Glomerular visceral epithelial cell (primary cell): ENCODE data around the gene UXT.
"Not testable (repeated sequence)": the region's sequence is repeated elsewhere in the genome, so short reads cannot be mapped to it uniquely, and the experiment has no call there.

Experiments
- DNase-seq: peaks from one replicate; pipeline ENCODE4 v3.0.0-alpha.2; 2016; ENCODE audit errors: extremely low spot score

The UXT gene, protein sequence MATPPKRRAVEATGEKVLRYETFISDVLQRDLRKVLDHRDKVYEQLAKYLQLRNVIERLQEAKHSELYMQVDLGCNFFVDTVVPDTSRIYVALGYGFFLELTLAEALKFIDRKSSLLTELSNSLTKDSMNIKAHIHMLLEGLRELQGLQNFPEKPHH

DNA sequence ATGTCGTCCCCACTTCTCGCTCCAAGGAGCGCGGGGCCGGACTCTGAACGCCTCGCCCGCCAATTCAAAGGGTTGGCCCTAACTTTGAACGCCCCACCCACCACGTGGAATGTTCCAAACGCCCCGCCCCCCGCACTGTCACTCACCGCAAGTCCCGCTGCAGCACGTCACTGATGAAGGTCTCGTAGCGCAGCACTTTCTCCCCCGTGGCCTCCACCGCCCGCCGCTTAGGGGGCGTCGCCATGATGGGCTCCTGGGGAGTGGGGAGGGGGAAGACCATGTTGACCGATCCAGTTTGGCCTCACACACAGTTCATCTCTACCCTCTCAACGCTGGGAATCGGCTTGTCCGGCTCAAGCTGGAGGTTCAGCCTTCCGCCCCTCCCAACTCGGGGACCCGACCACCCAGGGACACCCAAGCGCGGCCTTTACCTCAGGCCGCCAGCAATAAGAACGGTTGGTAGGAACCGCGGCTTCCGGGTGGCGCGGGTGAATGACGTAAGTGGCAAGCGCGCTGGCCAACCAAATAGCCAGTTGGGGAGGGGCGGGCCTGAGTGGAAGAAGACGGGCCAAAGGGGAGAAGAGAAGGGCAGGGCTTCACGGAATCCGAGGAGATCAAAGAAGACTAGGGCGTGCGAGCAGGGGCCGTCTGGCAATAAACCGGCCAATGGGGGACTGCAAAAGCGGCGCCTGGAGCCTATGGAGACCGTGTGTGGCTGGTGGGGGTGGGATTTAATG is at the start of gene UXT:
Gene UXT, minus strand, starts transcription at position 497 of the 737 bp plus-strand sequence. Its CDS starts 253 bp downstream, at position 244.
- DNase-seq: peak; percentile 95

DNA sequence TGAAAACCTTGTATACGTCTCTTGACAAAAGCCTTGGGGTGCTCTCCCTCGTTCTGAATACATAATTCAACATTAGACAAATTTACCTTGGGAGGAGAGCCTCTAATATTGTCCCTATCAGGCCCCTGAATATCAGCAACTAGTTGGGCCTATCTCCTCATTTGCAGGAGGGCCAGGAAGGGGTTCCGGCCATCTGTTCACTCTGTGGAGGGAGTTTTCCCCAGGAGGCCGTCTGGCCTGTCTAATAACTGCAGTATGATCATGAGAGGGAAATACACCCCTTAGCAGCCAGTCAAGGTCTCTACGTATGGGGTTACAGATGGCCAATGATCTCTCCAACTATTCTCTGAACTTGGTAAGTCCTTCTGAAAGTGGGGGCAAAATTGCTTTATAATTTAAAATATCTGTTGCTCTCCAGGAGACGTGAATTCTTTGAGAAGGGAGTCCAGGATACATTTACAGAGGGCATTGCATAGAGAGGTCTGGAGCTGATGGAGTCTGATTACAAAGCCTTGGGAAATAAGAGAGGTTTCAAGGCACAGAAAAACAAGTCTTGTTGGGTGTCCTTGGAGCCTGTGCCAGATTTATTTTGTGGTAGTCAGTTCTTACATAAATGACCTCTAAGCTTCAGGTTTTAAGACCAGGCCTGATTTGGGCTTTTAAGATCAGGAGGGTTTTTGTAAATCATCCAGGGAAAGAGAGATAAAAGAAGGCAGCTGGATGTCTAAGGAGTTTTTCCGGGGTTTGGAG is 48.2 kb upstream of the UXT start:
- no peak for DNase-seq

DNA sequence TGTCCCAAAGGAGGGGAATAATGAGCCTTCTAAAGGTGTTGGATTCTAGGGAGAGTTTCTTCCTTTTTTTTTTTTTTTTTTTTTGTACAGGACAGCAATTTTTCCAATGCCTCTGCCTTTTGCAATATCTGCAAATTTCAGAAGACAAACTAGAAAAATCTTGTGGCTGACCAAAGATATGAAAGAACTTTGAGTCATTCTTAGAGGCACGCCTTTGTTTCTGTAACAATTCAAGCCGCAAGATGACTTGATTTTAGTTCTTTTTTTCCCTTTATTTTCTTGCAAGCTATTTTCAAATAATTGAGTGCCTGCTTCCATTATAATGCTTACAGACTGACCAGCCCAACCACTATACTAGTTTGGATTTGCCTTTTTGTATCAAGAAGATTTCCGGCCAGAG is 47.6 kb upstream of the UXT start:
- no peak for DNase-seq

DNA sequence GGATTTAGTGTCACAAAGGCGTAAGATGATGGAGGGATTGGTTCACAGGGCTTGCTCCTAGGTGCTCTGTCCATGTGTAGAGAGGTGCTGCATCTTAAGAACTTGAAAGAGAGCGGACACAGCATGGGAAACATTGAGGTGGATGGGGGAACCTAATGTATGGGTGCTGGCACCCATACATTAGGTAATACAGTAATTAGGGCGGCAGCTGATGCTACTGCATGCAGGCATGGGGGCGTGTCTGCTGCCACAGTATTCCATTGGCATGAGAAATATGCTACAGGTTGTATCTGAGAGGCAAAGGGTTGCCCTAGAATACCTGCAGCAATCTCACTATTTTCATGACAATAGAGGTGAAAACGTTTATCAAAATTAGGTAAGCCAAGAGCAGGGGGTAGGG is 45.8 kb upstream of the UXT start:
- no peak for DNase-seq

DNA sequence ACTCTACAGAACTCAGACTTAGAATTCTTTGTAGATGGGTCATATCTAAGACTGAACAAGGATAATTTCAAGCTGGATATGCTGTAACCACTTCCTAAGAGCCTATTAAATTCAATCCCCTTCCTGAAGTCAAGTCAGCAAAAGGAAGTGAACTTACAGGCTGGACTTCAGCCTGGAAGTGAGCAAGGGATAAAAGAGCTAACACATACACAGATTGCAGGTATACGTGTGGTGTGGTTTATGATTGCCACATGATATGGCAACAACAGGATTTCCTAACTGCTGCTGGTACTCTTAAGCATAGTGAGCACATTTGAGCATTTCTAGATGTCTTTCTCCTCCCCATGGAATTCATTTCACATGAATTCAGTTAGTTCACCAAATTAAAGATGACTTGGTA is 38.2 kb upstream of the UXT start:
- DNase-seq: no peak

DNA sequence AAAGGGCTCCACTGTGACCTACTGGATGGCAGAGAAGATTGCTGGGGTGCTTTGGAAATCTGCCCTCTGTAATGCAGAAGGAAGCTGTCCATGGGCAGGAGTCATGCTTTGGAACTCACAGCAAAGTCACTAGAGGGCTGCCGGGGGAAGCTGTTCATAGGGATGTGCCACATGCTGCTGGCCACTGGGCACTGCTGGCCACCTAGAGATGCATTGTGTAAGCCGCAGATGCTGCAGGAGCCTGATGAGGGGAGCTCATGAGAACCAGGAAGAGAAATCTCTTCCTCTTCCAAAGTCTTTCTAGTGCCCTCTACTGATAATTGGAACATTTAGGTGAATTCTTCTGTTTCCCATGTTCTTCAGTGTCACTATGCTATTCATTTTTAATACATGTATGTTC is 31.2 kb upstream of the UXT start:
- DNase-seq: no peak

DNA sequence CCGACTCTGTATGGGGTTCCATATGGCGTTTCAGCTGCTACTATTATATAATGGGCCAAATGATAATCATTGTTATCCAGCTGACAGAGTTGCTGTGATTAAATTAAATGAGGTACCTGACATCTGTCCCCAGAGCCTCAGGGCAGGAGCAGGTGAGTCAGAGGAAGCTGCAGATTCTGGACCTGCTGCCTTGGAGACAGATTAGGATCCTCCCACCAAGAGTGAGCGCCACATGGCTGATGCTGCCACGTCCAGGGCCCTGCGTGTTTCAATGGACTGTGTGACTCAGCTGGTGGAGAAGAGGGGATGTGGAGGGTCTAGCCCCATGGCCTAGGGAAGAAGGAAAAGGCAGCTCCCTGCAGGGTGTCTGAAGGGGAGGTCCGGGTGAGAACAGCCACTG is 28.3 kb upstream of the UXT start:
- no peak for DNase-seq

DNA sequence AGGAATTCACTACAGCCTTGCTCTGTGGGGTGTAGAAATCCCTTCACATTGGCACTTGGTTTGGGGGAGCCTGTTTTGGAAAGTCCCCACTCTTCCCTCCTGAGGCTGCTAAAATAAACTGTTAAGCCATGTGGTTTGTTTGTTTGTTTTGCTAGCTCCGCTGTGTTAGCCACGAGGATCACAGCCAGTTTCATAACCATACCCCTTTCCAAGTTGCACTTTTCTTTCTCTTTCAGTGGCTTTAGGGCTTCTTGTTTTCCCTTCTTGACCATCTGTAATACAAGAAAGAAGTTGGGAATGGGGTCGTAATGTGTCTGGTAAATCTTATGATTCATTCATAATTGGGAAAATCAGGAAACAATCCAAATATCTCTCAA is 24.8 kb upstream of the UXT start:
- no peak for DNase-seq

DNA sequence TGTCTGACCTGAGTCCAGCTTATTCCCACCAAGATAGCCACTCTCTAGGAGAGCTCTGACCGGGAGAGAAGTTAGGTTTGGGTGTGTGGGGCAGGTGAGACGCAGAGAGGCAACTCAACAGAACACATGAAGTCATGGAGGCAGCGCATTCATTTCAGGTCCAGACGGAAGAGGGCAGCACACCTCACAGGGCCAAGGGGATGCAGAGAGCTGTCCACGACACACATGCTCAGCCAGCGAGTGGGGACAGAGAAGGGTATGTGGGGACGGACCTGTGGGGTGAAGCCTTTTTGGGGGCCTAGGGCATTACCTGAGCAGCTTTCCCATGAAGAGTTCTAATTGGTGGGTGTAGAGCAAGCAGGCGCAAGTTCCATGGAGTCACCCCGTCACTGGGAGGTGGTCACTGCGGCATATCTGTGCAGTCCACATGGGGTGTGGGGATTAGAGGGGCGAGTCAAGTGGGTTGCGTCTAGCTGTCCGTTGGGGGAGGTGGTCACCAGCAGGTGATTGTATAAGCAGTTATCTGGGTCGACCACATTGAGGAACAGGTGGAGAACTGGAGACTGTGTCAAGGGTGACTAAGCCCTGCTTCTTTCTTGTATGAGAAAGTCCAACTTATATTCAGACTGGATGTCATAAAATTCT is 24.3 kb upstream of the UXT start:
- DNase-seq: no peak

DNA sequence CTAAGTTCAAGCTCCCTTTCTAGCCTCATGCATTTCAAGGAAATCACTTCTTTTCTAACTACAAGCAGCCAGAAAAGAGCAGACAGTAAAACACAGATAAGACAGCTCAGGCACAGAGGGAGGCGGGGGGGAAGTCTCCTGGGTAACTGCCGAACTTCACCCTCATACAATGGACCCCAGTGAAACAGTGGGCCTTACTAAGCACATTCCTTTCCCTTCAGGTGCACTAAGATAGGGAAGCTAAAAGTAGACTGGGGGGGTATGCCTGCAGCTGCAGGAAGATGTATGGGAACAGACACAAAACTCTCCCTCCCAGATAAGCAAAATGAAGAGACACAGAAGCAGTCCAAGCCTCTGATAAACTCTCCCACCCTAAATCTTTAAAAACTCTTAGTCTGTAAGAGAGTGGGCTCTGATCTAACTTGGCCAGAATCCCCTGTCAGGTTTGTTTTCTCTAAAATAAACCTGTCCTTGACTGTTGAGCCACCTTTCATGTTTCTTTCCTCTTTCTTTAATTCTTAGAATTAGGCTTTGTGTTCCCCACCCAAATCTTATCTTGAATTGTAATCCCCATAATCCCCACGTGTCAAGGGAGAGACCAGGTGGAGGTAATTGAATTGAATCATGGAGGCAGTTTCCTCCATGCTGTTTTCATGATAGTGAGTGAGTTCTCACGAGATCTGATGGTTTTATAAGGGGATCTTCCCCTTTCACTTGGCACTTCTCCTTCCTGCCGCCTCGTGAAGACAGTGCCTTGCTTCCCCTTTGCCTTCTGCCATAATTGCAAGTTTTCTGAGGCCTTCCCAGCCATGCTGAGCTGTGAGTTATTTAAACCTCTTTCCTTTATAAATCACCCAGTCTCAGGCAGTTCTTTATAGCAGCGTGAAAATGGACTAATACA is 17.2 kb upstream of the UXT start:
- not testable (repeated sequence) for DNase-seq

DNA sequence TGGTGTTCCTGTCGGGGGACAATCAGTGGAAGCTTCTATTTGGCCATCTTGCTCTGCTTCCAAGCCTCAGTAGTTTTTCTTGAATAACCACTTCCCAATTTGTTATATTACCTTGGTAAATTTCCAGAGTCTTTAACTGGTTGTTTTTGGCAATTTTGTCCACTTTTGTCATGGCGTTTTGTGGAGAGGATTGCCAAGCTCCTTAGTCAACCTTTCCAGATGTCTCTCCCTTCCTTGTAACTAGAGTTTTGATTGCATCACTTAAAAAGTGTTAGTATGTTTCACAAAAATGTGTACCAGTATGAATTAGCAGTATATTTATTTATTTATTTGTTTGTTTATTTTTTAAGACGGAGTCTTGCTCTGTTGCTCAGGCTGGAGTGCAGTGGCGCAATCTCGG is 15.8 kb upstream of the UXT start:
- DNase-seq: no peak

DNA sequence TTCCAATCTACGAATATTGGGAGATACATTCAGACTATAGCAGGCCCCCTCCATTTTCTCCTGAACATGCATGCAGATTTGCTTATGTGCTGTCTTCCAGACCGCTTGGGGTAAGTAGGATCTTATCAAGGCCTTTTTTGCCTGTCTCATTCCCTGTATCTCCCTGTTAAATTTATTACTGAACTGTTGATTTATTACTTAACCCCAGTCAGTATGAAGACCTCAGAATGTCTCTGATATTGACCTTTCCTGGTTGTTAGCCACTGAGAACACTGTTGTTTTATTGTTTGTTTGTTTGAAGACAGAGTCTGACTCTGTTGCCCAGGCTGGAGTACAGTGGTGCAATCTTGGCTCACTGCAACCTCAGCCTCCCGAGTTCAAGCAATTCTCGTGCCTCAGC is 6.8 kb upstream of the UXT start:
- not testable (repeated sequence) for DNase-seq

DNA sequence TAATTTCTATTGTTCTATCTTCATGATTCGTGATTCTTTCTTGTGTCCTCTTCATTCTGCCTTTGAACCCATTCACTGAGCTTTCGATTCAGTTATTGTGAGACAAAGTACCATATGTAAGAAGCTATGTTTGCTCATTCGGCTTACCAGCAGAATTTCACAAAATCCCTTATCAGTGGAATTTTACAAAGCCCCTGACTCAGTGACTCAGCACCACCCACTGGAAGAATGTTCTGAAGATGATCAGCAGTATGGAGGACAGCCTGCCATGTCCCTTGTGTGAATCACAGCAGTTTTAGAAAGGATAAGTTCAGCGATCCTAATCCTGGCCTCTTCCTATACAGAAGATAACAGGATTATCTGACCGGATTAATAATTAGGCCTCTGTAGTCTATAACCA is 5.8 kb upstream of the UXT start:
- DNase-seq: no peak

DNA sequence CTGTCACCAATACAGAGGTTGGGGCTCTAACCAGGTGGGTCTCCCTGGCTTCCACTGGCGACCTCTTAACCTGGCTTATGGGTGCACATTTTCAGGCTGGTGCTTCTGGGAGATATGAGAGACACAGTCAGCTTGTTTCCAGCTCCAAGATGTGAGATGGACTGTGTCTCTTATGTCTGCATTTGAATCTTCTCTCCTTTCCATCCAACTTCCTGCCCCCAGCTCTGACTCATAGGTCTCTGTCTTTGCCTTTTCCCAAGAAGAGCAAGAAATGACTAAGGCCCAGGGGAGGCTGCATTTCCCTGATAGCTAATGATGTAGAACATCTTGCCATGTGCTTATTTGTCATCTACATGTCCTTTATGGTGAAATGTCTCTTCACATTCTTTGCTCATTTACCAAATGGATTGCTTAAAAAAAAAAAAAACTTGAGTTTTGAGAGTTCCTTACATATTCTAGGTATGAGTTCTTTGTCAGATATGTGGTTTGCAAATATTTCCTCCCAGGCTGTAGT is 3.2 kb upstream of the UXT start:
- DNase-seq: peak; percentile 78

DNA sequence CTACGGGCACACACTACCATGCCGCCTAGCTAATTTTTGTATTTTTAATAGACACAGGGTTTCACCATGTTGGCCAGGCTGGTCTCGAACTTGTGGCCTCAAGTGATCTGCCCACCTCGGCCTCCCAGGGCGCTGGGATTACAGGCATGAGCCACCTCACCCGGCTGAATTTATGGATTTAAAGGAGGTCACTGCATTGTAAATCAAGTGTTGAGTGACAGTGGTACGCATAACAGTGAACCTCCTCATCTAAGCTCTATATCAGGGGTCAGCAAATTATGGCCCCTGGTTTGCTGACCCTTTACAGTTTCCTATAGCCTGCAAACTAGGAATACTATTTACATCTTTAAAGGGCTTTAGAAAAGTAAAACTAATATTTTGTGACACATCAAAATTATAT is 2.6 kb upstream of the UXT start:
- no peak for DNase-seq

DNA sequence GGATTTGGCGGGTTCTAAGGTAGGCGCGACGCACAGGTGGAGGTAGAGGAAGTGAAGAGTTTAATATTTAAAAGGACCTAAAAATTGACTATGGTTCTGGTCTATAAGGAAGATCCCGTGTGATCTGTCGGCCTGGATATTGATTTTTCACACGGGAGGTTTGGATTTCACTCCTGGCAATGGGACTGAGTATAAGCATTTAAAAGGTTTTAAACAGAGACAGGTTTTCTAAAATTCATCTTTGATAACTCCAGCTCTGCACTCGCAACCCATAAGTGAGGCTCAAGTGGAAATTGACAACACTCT is 394 bp upstream of the UXT start:
- no peak for DNase-seq

DNA sequence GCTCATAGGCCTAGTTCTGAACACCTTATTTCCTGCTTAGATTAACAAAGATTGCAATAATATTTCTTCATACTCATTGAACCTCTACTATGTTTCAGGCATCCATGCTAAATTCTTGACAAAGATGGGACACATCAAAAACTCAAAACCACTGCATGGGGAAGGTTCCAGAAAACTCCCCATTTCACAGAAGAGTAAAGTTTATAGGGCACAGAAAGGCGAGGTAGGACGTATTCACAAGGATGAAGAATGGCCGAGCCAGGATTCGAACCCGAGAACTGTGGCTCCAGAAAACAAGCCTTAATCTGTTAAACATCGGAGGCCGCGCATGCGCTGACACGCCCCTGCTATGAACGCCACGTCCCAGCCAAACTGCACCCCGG is 688 bp downstream of the UXT start:
- DNase-seq: no peak

DNA sequence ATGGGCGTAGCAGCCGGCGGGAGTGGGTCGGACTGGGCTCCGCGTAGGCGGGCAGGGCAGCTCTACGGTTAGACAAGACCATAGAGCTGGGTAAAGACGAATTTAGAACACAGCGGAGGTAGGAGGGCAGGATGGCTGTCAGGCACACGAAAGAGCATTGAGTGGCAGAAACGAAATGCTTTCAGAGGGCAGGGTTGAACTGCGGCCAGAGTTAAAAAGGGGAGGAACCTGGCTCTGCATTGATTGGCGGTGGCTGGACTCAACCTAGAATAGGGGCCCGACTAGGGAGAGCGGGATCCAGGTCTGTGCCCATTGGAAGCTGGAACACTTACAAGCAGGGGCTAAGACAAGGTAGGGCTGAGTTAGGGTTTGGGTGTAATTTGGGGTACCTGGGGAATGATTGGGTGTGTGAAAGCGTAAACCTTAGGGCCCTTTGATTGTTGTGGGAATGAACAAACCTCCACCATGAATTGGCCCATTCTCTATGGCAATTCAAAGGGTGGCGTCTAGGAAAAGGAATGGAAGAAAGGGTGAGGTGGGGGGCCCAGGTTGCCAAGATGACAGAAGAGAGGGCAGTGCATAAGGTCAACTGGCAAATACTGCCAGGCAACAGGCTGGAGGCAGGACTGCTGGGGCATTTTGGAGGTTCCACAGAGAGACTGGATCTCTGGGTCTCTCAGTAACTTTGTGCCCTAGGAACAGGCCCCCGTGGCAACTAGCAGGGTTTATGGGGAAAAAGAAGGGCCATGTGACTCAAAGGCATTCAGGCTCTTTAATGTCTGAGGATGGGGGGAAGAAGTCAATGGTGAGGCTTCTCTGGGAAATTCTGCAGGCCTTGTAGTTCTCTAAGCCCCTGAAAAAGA is 7.7 kb downstream of the UXT start:
- no peak for DNase-seq

DNA sequence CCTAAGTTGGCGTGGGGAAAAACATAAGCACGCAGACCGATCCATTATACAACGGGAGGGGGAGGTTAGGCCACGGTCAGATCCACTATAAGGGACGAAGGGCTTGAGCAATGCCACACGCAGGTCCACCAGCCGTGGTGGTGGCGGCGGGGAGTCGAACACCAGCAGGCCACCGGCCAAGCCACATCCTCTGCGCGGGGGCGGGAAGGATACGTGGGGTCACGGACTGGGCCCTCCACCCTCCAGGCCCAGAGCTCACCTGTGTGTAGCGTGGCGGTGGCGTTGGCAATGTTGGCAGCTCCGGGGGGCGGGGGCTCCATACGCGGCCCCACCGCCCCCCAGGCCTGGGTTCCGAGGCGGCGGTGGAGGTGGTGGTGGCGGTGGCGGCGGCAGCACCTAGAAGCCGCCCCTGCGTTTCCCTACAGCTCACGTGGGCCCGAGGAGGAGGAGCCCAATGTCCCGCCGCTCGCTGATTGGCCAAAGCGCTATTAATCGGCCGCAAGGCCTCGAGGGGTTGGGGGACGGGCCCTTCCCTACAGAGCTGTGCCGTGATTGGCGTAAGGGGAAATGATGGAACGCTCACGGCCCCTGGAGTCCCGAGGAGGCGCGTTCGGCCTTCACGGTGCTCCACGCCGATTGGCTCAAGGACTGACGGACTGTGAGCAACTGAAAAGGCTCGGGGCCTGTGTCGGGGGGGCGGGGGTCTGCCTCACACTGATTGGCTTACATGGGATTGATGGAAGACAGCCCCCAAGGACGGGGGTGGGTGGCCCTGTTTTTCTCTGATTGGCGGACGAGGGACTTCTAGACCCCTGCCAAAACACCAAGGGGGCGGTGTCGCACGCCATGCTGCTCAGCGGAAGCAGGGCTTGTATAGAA is 8.6 kb downstream of the UXT start, which contains the start of gene ELK1:
Gene ELK1, minus strand, starts transcription at position 400 of the 879 bp plus-strand sequence. CDS start 9,122 bp downstream, outside the sequence.
- DNase-seq: peak; percentile 97

DNA sequence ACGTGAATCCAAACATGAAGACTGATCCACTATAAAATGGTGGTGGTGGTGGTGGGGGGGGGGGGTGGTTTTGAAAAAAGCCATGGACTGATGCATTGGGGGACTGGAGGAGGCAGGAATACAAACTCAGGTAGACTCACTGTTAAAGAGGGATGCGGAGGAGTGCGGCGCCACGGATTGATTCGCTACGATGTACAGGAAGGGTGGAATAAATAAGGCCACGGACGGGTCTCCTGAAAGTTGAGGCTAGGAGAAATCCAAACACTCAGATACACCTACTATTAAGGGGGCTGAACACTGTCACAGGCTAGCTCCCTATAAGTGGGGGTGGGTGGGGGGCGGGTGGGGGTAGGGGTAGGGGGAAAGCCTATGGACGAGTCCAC is 9.2 kb downstream of the UXT start:
- DNase-seq: no peak
